Ureter (tissue), 1 donor: ENCODE results near the gene HAAO. TPM values are rescaled to one million over a fixed set of nuclear protein-coding genes. Genes with fewer than 3 reads are reported as not detected.

Source experiments
- DNase-seq: peaks from one replicate; pipeline ENCODE4 v3.0.0-alpha.2; 2020; ENCODE audit warnings: low spot score
- total RNA-seq: library from RNA; stranded (reverse); gene quantifications from one replicate; pipeline ENCODE4 v1.2.4, GENCODE V29; 2023
- donor health status: DM: yes; HTN: yes; CAD: no.

Gene HAAO
- total RNA-seq, 1 donor from 2014 or later = 14.1 TPM

- DNase-seq = peak; percentile 50
Observed at GRCh38 chr2:42793334-42794270, 1.2 kb upstream of the HAAO start.

- DNase-seq = no peak
Observed at GRCh38 chr2:42792087-42792582, 248 bp downstream of the HAAO start.

GRCh38 chr2:42791606-42792005 is 777 bp downstream of the HAAO start:
- DNase-seq = peak; percentile 39

- peak; percentile 33 for DNase-seq
Observed at GRCh38 chr2:42789751-42790150, 2.6 kb downstream of the HAAO start.

- peak; percentile 30 for DNase-seq
Observed at GRCh38 chr2:42788882-42789281, 3.5 kb downstream of the HAAO start.

GRCh38 chr2:42788478-42788793 is 3.9 kb downstream of the HAAO start:
- peak; percentile 12 for DNase-seq

- DNase-seq = peak; percentile 39
Observed at GRCh38 chr2:42787788-42788477, 4.5 kb downstream of the HAAO start.

- DNase-seq = peak; percentile 23
Observed at GRCh38 chr2:42787424-42787787, 5.0 kb downstream of the HAAO start.

- DNase-seq = peak; percentile 38
Observed at GRCh38 chr2:42786561-42787345, 5.6 kb downstream of the HAAO start.

GRCh38 chr2:42784204-42784880 is 8.0 kb downstream of the HAAO start:
- DNase-seq = peak; percentile 32

GRCh38 chr2:42783511-42783910 is 8.9 kb downstream of the HAAO start:
- peak; percentile 26 for DNase-seq

- DNase-seq = no peak
Observed at GRCh38 chr2:42781181-42781580, 11.2 kb downstream of the HAAO start.

- peak; percentile 32 for DNase-seq
Observed at GRCh38 chr2:42777883-42778805, 14.2 kb downstream of the HAAO start.

GRCh38 chr2:42775810-42776209 is 16.6 kb downstream of the HAAO start:
- peak; percentile 20 for DNase-seq

- no peak for DNase-seq
Observed at GRCh38 chr2:42775186-42775585, 17.2 kb downstream of the HAAO start.

GRCh38 chr2:42771546-42772153 is 20.7 kb downstream of the HAAO start:
- DNase-seq = no peak

GRCh38 chr2:42770288-42771131 is 21.9 kb downstream of the HAAO start:
- DNase-seq = no peak

- DNase-seq = no peak
Observed at GRCh38 chr2:42769583-42770287, 22.6 kb downstream of the HAAO start.
